IMR-90 (cell line): ENCODE data around the gene POLR3F. TPM values are rescaled to one million over a fixed set of nuclear protein-coding genes. Genes with fewer than 3 reads are reported as not detected.
A peak's percentile ranks its signal among the peaks of the same experiment; 100 is the strongest.

Experiments used
- ATAC-seq: fragments of 200-7000 bp; cut with Tn5 transposase; 2 replicates; pipeline ENCODE4 v1.9.1; 2020; ENCODE audit warnings: low read depth, mild to moderate bottlenecking, moderate library complexity
- BruUV-seq: library from RNA; stranded (reverse); fragments of 400-500 nt; replicated peaks from 2 replicates; lab custom pipeline; 2021; lab: Mats Ljungman, UMichigan
- CTCF ChIA-PET: fragments of 300-600 bp; formaldehyde crosslinking; extraction: SDS; loops from one replicate; lab custom pipeline; 2021; ENCODE audit warnings: antibody characterized with exemption; lab: Yijun Ruan, JAX
- POLR2A ChIA-PET: fragments of 300-600 bp; sonication (Branson Sonifier 250); formaldehyde crosslinking; loops from one replicate; lab custom pipeline; 2022; ENCODE audit warnings: antibody characterized with exemption; ENCODE audit not compliant: unreplicated experiment; lab: Charles Lee
- DNase-seq: peaks from one replicate; pipeline ENCODE4 v3.0.0; 2013
- H2AFZ ChIP-seq: replicated peaks from 2 replicates; pipeline ENCODE3; 2013; ENCODE audit warnings: low read length, mild to moderate bottlenecking; ENCODE audit not compliant: poor library complexity
- H2AK5ac ChIP-seq: 2 replicates; pipeline ENCODE4 v1.6.1; 2013; ENCODE audit warnings: low read depth, low read length, inconsistent platforms
- H2AK9ac ChIP-seq: replicated peaks from 2 replicates; pipeline ENCODE3; 2013; ENCODE audit warnings: mild to moderate bottlenecking, low read depth, low read length, moderate library complexity; ENCODE audit not compliant: poor library complexity
- H2BK120ac ChIP-seq: 2 replicates; pipeline ENCODE4 v1.6.1; 2013; ENCODE audit warnings: low read depth, low read length, inconsistent platforms
- H2BK15ac ChIP-seq: 3 replicates; pipeline ENCODE4 v1.6.1; 2013; ENCODE audit warnings: low read depth, low read length, inconsistent platforms
- H2BK20ac ChIP-seq: 2 replicates; pipeline ENCODE4 v1.6.1; 2013; ENCODE audit warnings: low read depth, mild to moderate bottlenecking, inconsistent platforms, low read length, moderate library complexity
- H2BK5ac ChIP-seq: 2 replicates; pipeline ENCODE4 v1.6.1; 2013; ENCODE audit warnings: mild to moderate bottlenecking, low read depth, low read length, inconsistent platforms; ENCODE audit not compliant: poor library complexity, severe bottlenecking
- H3K14ac ChIP-seq: replicated peaks from 2 replicates; pipeline ENCODE4 v1.6.1; 2013; ENCODE audit warnings: low read depth, low read length, inconsistent platforms
- H3K18ac ChIP-seq: 2 replicates; pipeline ENCODE4 v1.6.1; 2013; ENCODE audit warnings: low read depth, low read length, control low read depth
- H3K23ac ChIP-seq: 2 replicates; pipeline ENCODE4 v1.6.1; 2013; ENCODE audit warnings: low read depth, low read length, inconsistent platforms
- H3K27ac ChIP-seq: 2 replicates; pipeline ENCODE4 v1.5.1; 2013; ENCODE audit warnings: mild to moderate bottlenecking, control low read depth, low read length; ENCODE audit not compliant: insufficient read depth
- H3K27me3 ChIP-seq: 2 replicates; pipeline ENCODE4 v1.6.1; 2013; ENCODE audit warnings: low read length; ENCODE audit not compliant: control insufficient read depth, insufficient read depth
- H3K36me3 ChIP-seq: 2 replicates; pipeline ENCODE4 v1.6.1; 2013; ENCODE audit warnings: low read length, mixed read lengths; ENCODE audit not compliant: control insufficient read depth, insufficient read depth
- H3K4ac ChIP-seq: 2 replicates; pipeline ENCODE4 v1.6.1; 2013; ENCODE audit warnings: low read depth, low read length, inconsistent platforms
- H3K4me1 ChIP-seq: 2 replicates; pipeline ENCODE4 v1.6.1; 2013; ENCODE audit warnings: low read length, mixed read lengths; ENCODE audit not compliant: control insufficient read depth, insufficient read depth
- H3K4me2 ChIP-seq: 2 replicates; pipeline ENCODE4 v1.6.1; 2013; ENCODE audit warnings: low read depth, mild to moderate bottlenecking, control low read depth, low read length, moderate library complexity
- H3K4me3 ChIP-seq: 2 replicates; pipeline ENCODE4 v1.5.1; 2013; ENCODE audit warnings: low read depth, mild to moderate bottlenecking, control low read depth, low read length, moderate library complexity; ENCODE audit not compliant: insufficient read depth
- H3K56ac ChIP-seq: 2 replicates; pipeline ENCODE4 v1.6.1; 2013; ENCODE audit warnings: low read length, inconsistent platforms; ENCODE audit not compliant: insufficient read depth; ENCODE audit errors: extremely low read depth
- H3K79me1 ChIP-seq, 2 experiments: 2 replicates each; pipeline ENCODE4 v1.6.1; 2013; ENCODE audit warnings: low read length in 2 of 2, inconsistent platforms in 1 of 2, low read depth in 1 of 2
- H3K9ac ChIP-seq: 2 replicates; pipeline ENCODE4 v1.6.1; 2013; ENCODE audit warnings: low read depth, low read length, control low read depth
- H3K9me1 ChIP-seq: 2 replicates; pipeline ENCODE4 v1.6.1; 2013; ENCODE audit warnings: low read length, inconsistent platforms; ENCODE audit not compliant: insufficient read depth
- H3K9me3 ChIP-seq: 2 replicates; pipeline ENCODE4 v1.6.1; 2013; ENCODE audit warnings: low read length; ENCODE audit not compliant: control insufficient read depth, insufficient read depth
- H4K20me1 ChIP-seq: 2 replicates; pipeline ENCODE4 v1.6.1; 2013; ENCODE audit warnings: low read length, inconsistent platforms; ENCODE audit not compliant: insufficient read depth
- H4K5ac ChIP-seq: 2 replicates; pipeline ENCODE4 v1.6.1; 2013; ENCODE audit warnings: mild to moderate bottlenecking, low read depth, low read length, control low read depth
- H4K8ac ChIP-seq, 2 experiments: 2 replicates each; pipeline ENCODE4 v1.6.1; 2013; ENCODE audit warnings: low read depth in 2 of 2, low read length in 2 of 2, control low read depth in 1 of 2, inconsistent platforms in 1 of 2
- H4K91ac ChIP-seq: 2 replicates; pipeline ENCODE4 v1.6.1; 2013; ENCODE audit warnings: low read depth, low read length, inconsistent platforms; ENCODE audit not compliant: insufficient read depth
- BHLHE40 ChIP-seq: fragments of 150-350 bp; IDR thresholded peaks from 2 replicates; pipeline ENCODE4 v1.6.1; 2016; ENCODE audit warnings: mild to moderate bottlenecking, low read depth, low read length
- CEBPB ChIP-seq: IDR thresholded peaks from 2 replicates; pipeline ENCODE4 v1.6.1; 2012; ENCODE audit warnings: low read depth, low read length, improper control_type of control experiment
- CHD1 ChIP-seq: IDR thresholded peaks from 2 replicates; pipeline ENCODE4 v1.6.1; 2012; ENCODE audit warnings: low read depth, low read length, improper control_type of control experiment
- FOS ChIP-seq: fragments of 150-350 bp; IDR thresholded peaks from 2 replicates; pipeline ENCODE4 v1.6.1; 2016; ENCODE audit warnings: low read depth, low read length
- MXI1 ChIP-seq: IDR thresholded peaks from 2 replicates; pipeline ENCODE4 v1.6.1; 2012; ENCODE audit warnings: low read depth, mild to moderate bottlenecking, low read length, moderate library complexity, borderline replicate concordance
- RAD21 ChIP-seq: IDR thresholded peaks from 2 replicates; pipeline ENCODE4 v1.6.1; 2012; ENCODE audit warnings: low read length, improper control_type of control experiment
- RCOR1 ChIP-seq: IDR thresholded peaks from 2 replicates; pipeline ENCODE4 v1.6.1; 2012; ENCODE audit warnings: mild to moderate bottlenecking, low read length, improper control_type of control experiment; ENCODE audit not compliant: insufficient replicate concordance
- RFX5 ChIP-seq: IDR thresholded peaks from 2 replicates; pipeline ENCODE4 v1.8.0; 2012; ENCODE audit warnings: low read depth, mild to moderate bottlenecking, low read length, moderate library complexity
- SMC3 ChIP-seq: fragments of 150-350 bp; IDR thresholded peaks from 2 replicates; pipeline ENCODE4 v1.6.1; 2016; ENCODE audit warnings: low read depth, mild to moderate bottlenecking, antibody characterized with exemption, low read length, moderate library complexity
- WGBS, 2 experiments: methylation state at CpG; one replicate each; pipeline versions ENCODE4 v1.1.5 to v1.1.7; 2013; ENCODE audit warnings: missing lambda C conversion rate in 2 of 2; ENCODE audit not compliant: insufficient read length in 1 of 2; ENCODE audit errors: extremely low coverage in 2 of 2; 5-methylcytosine and 5-hydroxymethylcytosine counted together
- dilution Hi-C: fragments of 300-500 bp; cut with HindIII; formaldehyde crosslinking; loops from one replicate; pipeline ENCODE4 v1.14.3; 2018; ENCODE audit warnings: low sequenced_read_pairs; ENCODE audit not compliant: unreplicated experiment
- in situ Hi-C: fragments of 300-500 bp; cut with MboI; formaldehyde crosslinking; loops from 3 replicates; pipeline ENCODE4 v1.14.3; 2019; ENCODE audit warnings: low sequenced_read_pairs, inconsistent platforms, mixed read lengths
- intact Hi-C: fragments of 100-400 bp; cut with micrococcal nuclease; formaldehyde crosslinking; loops from 2 replicates; pipeline ENCODE4 v1.10.0; 2022
- polyA plus RNA-seq, 3 experiments: library from polyadenylated mRNA; depleted of rRNA; stranded (reverse); fragments of >200 nt; gene quantifications; 2 replicates each; pipeline ENCODE4 v1.2.3, GENCODE V29; 2012; ENCODE audit warnings: low replicate concordance in 1 of 3
- total RNA-seq: library from RNA; depleted of rRNA; stranded (reverse); fragments of >200 nt; gene quantifications from 2 replicates; pipeline ENCODE4 v1.2.3, GENCODE V29; 2012
- TF ChIP-seq, protein P1 (sequence below): fragments of 150-350 bp; IDR thresholded peaks from 2 replicates; pipeline ENCODE4 v1.6.1; 2016; ENCODE audit warnings: low read depth, mild to moderate bottlenecking, low read length, moderate library complexity, borderline replicate concordance
- TF ChIP-seq, protein P2 (sequence below): conservative IDR thresholded peaks from 2 replicates; pipeline ENCODE4 v1.5.1; 2012; ENCODE audit warnings: mild to moderate bottlenecking, low read depth, low read length, improper control_type of control experiment
- TF ChIP-seq, protein P3 (sequence below): fragments of 150-350 bp; IDR thresholded peaks from 2 replicates; pipeline ENCODE4 v1.6.1; 2017; ENCODE audit warnings: mild to moderate bottlenecking, antibody characterized with exemption, low read length, low read depth

Gene POLR3F
- total and polyA plus RNA-seq, 2 of the 4 experiments (the other 2 are of a cell fraction): 5.7 to 7.2 TPM

DNA sequence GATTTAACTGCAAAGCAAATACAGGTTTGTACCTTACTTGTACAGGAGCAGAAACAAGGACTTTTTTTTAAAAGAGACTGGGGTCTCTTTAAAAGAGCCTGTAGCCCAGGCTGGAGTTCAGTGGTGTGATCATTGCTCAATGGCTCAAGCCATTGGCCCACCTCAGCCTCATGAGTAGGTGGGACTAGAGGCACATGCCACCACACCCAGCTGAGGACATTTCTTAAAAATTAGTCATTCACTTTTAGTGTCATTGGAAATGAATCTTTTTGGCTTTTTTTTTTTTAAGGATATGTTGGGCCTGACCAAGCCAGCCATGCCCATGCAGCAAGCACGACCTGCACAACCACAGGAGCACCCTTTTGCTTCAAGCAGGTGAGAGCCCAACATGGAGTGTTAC lies 57.5 kb downstream of the POLR3F start:
- H2AK9ac ChIP-seq: no peak overlapping the region
- H3K9ac ChIP-seq: no peak overlapping the region
- no TSS peak for BruUV-seq
- H4K20me1 ChIP-seq: no peaks in the 10 kb centered on the region
- H3K4me3 ChIP-seq: no peak overlapping the region
- H4K8ac ChIP-seq: peak overlapping the region; percentile 50 to 58; a peak in 3 of 4 replicates
- no peak overlapping the region for H3K27ac ChIP-seq
- peak overlapping the region; percentile 73 for H3K14ac ChIP-seq
- no peak overlapping the region for H3K4me2 ChIP-seq
- DNase-seq (peak; percentile 68), ATAC-seq (peak; percentile 59)
- peak overlapping the region; percentile 64 for H2BK5ac ChIP-seq
- peaks cover 9% of the 10 kb centered on the region in 2 experiments for H3K79me1 ChIP-seq
- H2AK5ac ChIP-seq: no peak overlapping the region
- H4K5ac ChIP-seq: no peak overlapping the region
- ChIA-PET POLR2A (no interaction called here), CTCF (interaction anchor here (0.7 kb wide), 1 partner anchor 10 kb away, joined by 7 read pairs; no protein-coding TSS in a partner anchor)
- dilution Hi-C loops: no loop called here
- no peak overlapping the region for H3K56ac ChIP-seq
- peak overlapping the region; percentile 76 for H2BK120ac ChIP-seq
- peaks cover 5% of the 10 kb centered on the region for H3K9me1 ChIP-seq
- TF ChIP-seq CHD1 (no peak), RCOR1 (no peak), MXI1 (no peak), RAD21 (no peak), SMC3 (no peak), CEBPB (peak; percentile 88), RFX5 (no peak), BHLHE40 (peak; percentile 57; the same call in 1 of the 2 replicates), FOS (no peak)
- TF ChIP-seq, protein P1, sequence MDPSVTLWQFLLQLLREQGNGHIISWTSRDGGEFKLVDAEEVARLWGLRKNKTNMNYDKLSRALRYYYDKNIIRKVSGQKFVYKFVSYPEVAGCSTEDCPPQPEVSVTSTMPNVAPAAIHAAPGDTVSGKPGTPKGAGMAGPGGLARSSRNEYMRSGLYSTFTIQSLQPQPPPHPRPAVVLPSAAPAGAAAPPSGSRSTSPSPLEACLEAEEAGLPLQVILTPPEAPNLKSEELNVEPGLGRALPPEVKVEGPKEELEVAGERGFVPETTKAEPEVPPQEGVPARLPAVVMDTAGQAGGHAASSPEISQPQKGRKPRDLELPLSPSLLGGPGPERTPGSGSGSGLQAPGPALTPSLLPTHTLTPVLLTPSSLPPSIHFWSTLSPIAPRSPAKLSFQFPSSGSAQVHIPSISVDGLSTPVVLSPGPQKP: no peak
- TF ChIP-seq, protein P2, sequence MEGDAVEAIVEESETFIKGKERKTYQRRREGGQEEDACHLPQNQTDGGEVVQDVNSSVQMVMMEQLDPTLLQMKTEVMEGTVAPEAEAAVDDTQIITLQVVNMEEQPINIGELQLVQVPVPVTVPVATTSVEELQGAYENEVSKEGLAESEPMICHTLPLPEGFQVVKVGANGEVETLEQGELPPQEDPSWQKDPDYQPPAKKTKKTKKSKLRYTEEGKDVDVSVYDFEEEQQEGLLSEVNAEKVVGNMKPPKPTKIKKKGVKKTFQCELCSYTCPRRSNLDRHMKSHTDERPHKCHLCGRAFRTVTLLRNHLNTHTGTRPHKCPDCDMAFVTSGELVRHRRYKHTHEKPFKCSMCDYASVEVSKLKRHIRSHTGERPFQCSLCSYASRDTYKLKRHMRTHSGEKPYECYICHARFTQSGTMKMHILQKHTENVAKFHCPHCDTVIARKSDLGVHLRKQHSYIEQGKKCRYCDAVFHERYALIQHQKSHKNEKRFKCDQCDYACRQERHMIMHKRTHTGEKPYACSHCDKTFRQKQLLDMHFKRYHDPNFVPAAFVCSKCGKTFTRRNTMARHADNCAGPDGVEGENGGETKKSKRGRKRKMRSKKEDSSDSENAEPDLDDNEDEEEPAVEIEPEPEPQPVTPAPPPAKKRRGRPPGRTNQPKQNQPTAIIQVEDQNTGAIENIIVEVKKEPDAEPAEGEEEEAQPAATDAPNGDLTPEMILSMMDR: no peak
- TF ChIP-seq, protein P3, sequence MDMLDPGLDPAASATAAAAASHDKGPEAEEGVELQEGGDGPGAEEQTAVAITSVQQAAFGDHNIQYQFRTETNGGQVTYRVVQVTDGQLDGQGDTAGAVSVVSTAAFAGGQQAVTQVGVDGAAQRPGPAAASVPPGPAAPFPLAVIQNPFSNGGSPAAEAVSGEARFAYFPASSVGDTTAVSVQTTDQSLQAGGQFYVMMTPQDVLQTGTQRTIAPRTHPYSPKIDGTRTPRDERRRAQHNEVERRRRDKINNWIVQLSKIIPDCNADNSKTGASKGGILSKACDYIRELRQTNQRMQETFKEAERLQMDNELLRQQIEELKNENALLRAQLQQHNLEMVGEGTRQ: peak; percentile 19; the same call in 1 of the 2 replicates
- H3K4ac ChIP-seq: peak overlapping the region; percentile 55; the same call in 1 of the 2 replicates
- H3K23ac ChIP-seq: no peak overlapping the region
- H3K4me1 ChIP-seq: peaks cover 2% of the 10 kb centered on the region
- in situ Hi-C loops: loop anchor here (25.0 kb wide), 2 partner anchors 113 to 1513 kb away; no protein-coding TSS in a partner anchor
- H2BK15ac ChIP-seq: no peak overlapping the region
- intact Hi-C loops: no loop called here
- peaks cover 34% of the 10 kb centered on the region for H3K36me3 ChIP-seq
- H3K18ac ChIP-seq: no peak overlapping the region; the same call in 1 of the 2 replicates
- peak overlapping the region; percentile 36; the same call in 1 of the 2 replicates for H2BK20ac ChIP-seq
- no CpG with 5 or more reads among the region's 1 CpG for WGBS, 2 experiments
- no peaks in the 10 kb centered on the region for H3K27me3 ChIP-seq
- H2AFZ ChIP-seq: no peak overlapping the region
- peak overlapping the region; percentile 66; the same call in 1 of the 2 replicates for H4K91ac ChIP-seq
- H3K9me3 ChIP-seq: no peaks in the 10 kb centered on the region
